Endothelial cell of umbilical vein (primary cell): Measurements from ENCODE around the gene VSIG1. TPM values are rescaled to one million over a fixed set of nuclear protein-coding genes. Genes with fewer than 3 reads are reported as not detected.

Source experiments
- BruUV-seq: library from RNA; stranded (reverse); fragments of 400-500 nt; replicated peaks from 2 replicates; lab custom pipeline; 2021; lab: Mats Ljungman, UMichigan
- CTCF ChIA-PET: fragments of 300-600, 350-600 bp; sonication (Branson Sonifier 250); formaldehyde crosslinking; loops from one replicate; lab custom pipeline; 2021; ENCODE audit warnings: antibody characterized with exemption, inconsistent platforms; lab: Charles Lee
- POLR2A ChIA-PET: fragments of 300-600, 350-600 bp; sonication (Branson Sonifier 250); formaldehyde crosslinking; loops from one replicate; lab custom pipeline; 2021; ENCODE audit warnings: antibody characterized with exemption, inconsistent platforms; lab: Charles Lee
- DNase-seq: peaks from one replicate; pipeline ENCODE4 v3.0.0-alpha.2; 2011; ENCODE audit warnings: low read depth, low spot score
- FAIRE-seq: peaks from 2 replicates; lab custom pipeline; 2011; peaks lifted over from hg19 to GRCh38; lab: Jason Lieb, UNC
- H2AFZ ChIP-seq: 2 replicates; pipeline ENCODE4 v1.6.0; 2012; ENCODE audit warnings: low read depth, low read length, control low read depth, inconsistent platforms
- H3K27ac ChIP-seq: 2 replicates; pipeline ENCODE4 v1.5.1; 2011; ENCODE audit warnings: low read depth, mild to moderate bottlenecking, control low read depth, low read length, moderate library complexity; ENCODE audit not compliant: insufficient read depth
- H3K27me3 ChIP-seq, 2 experiments: 2 replicates each; pipeline versions ENCODE4 v1.6.0 to v1.6.1; 2011; ENCODE audit warnings: low read length in 2 of 2, mixed read lengths in 1 of 2; ENCODE audit not compliant: control insufficient read depth in 2 of 2, insufficient read depth in 2 of 2
- H3K36me3 ChIP-seq, 2 experiments: 2 replicates in 1 of 2; 3 replicates in 1 of 2; pipeline ENCODE4 v1.5.1; 2011; ENCODE audit warnings: low read length in 2 of 2, mild to moderate bottlenecking in 1 of 2, moderate library complexity in 1 of 2; ENCODE audit not compliant: control insufficient read depth in 2 of 2, insufficient read depth in 2 of 2; ENCODE audit errors: extremely low read depth in 1 of 2
- H3K4me1 ChIP-seq: 3 replicates; pipeline ENCODE4 v1.5.1; 2011; ENCODE audit warnings: mild to moderate bottlenecking, low read length; ENCODE audit not compliant: control insufficient read depth, insufficient read depth; ENCODE audit errors: extremely low read depth
- H3K4me2 ChIP-seq: 2 replicates; pipeline ENCODE4 v1.6.1; 2011; ENCODE audit warnings: low read length, control low read depth, mixed read lengths; ENCODE audit not compliant: insufficient read depth
- H3K4me3 ChIP-seq, 3 experiments: fragments of 200-600 bp in 1 of 3; sonication (generic), shearing (Covaris generic) in 1 of 3; replicated peaks in 1 of 3; 2 replicates each; pipeline ENCODE4 v1.5.1; 2011 to 2016; ENCODE audit warnings: control low read depth in 3 of 3, low read length in 3 of 3, mild to moderate bottlenecking in 2 of 3, inconsistent platforms in 1 of 3, low read depth in 1 of 3, moderate library complexity in 1 of 3; ENCODE audit not compliant: insufficient read depth in 1 of 3
- H3K79me2 ChIP-seq: 2 replicates; pipeline ENCODE4 v1.6.0; 2012; ENCODE audit warnings: low read length, inconsistent platforms; ENCODE audit not compliant: control insufficient read depth, insufficient read depth
- H3K9ac ChIP-seq: replicated peaks from 2 replicates; pipeline ENCODE3; 2011; ENCODE audit warnings: low read length, control low read depth; ENCODE audit not compliant: insufficient read depth; ENCODE audit errors: extremely low read depth
- H3K9me1 ChIP-seq: replicated peaks from 3 replicates; pipeline ENCODE4 v1.6.0; 2011; ENCODE audit warnings: mild to moderate bottlenecking, low read length; ENCODE audit not compliant: control insufficient read depth, insufficient read depth; ENCODE audit errors: extremely low read depth
- H3K9me3 ChIP-seq: replicated peaks from 2 replicates; pipeline ENCODE4 v1.5.1; 2012; ENCODE audit warnings: low read length, inconsistent platforms; ENCODE audit not compliant: control insufficient read depth, insufficient read depth
- H4K20me1 ChIP-seq: replicated peaks from 2 replicates; pipeline ENCODE3; 2011; ENCODE audit warnings: mild to moderate bottlenecking, low read length; ENCODE audit not compliant: control insufficient read depth, insufficient read depth; ENCODE audit errors: extremely low read depth
- EZH2 ChIP-seq: IDR thresholded peaks from 2 replicates; pipeline ENCODE4 v1.6.1; 2012; ENCODE audit warnings: borderline replicate concordance, low read depth, mild to moderate bottlenecking, moderate library complexity, low read length, inconsistent platforms; ENCODE audit not compliant: severe bottlenecking
- FOS ChIP-seq: IDR thresholded peaks from 2 replicates; pipeline ENCODE4 v1.6.1; 2011; ENCODE audit warnings: mild to moderate bottlenecking, low read length, moderate library complexity, borderline replicate concordance; ENCODE audit not compliant: insufficient read depth
- GATA2 ChIP-seq: IDR thresholded peaks from 2 replicates; pipeline ENCODE4 v1.7.0; 2011; ENCODE audit warnings: low read depth, mild to moderate bottlenecking, moderate library complexity, mixed read lengths, low read length; ENCODE audit not compliant: insufficient read length, insufficient read depth
- JUN ChIP-seq: IDR thresholded peaks from 2 replicates; pipeline ENCODE4 v1.6.1; 2011; ENCODE audit warnings: borderline replicate concordance, low read depth; ENCODE audit not compliant: insufficient read length, insufficient read depth
- MYC ChIP-seq: IDR thresholded peaks from one replicate; pipeline ENCODE4 v1.6.1; 2011; ENCODE audit warnings: mild to moderate bottlenecking, low read depth, low read length
- POLR2A ChIP-seq: IDR thresholded peaks from 2 replicates; pipeline ENCODE4 v1.6.1; 2012; ENCODE audit warnings: low read depth, mild to moderate bottlenecking, control low read depth, low read length
- POLR2AphosphoS5 ChIP-seq: IDR thresholded peaks from 2 replicates; pipeline ENCODE4 v1.6.1; 2012; ENCODE audit warnings: low read depth, mild to moderate bottlenecking, control low read depth, low read length, moderate library complexity; ENCODE audit not compliant: insufficient read depth
- dilution Hi-C: fragments of 300-500 bp; cut with MboI; formaldehyde crosslinking; loops from one replicate; pipeline ENCODE4 v1.15.0; 2019; ENCODE audit warnings: low sequenced_read_pairs; ENCODE audit not compliant: extremely low pct_ligation_motif_present
- intact Hi-C: fragments of 100-400 bp; cut with micrococcal nuclease; formaldehyde crosslinking; loops from one replicate; pipeline ENCODE4 v1.10.0; 2022
- polyA plus RNA-seq, 4 experiments: library from polyadenylated mRNA; depleted of rRNA in 3 of 4; stranded (reverse) in 3 of 4; unstranded in 1 of 4; fragments of >200 nt; gene quantifications; 2 replicates each; pipeline versions ENCODE4 v1.2.1 to v1.2.3, GENCODE V29; 2011 to 2012; ENCODE audit warnings: missing spikeins in 1 of 4
- total RNA-seq: library from RNA; stranded (reverse); gene quantifications from 2 replicates; pipeline ENCODE4 v1.2.3, GENCODE V29; 2021
- TF ChIP-seq, protein P1 (sequence below): IDR thresholded peaks from 2 replicates; pipeline ENCODE4 v1.6.1; 2011; ENCODE audit not compliant: insufficient read depth, insufficient read length
- TF ChIP-seq, protein P2 (sequence below), 2 donors: IDR thresholded peaks; 1 replicate in 1 of 2; 2 replicates in 1 of 2; pipeline ENCODE4 v1.5.1; 2011; ENCODE audit warnings: low read length in 2 of 2, mild to moderate bottlenecking in 2 of 2, moderate library complexity in 2 of 2, control low read depth in 1 of 2, inconsistent platforms in 1 of 2, low read depth in 1 of 2; ENCODE audit not compliant: insufficient read depth in 1 of 2; ENCODE audit errors: extremely low read depth in 1 of 2

Gene VSIG1
- total and polyA plus RNA-seq, 2 donors (not counting 3 experiments of a cell fraction or from before 2014, with no cell fraction given): 1.5 to 2.1 TPM

- Histone ChIP-seq H3K79me2 (peaks cover 30% of the 10 kb centered on the region), H3K9me1 (no peaks in the 10 kb centered on the region), H3K36me3 (no peaks in the 10 kb centered on the region), H3K4me3 (no peak overlapping the region), H3K27ac (no peak overlapping the region), H4K20me1 (no peaks in the 10 kb centered on the region), H3K4me1 (peaks cover 10% of the 10 kb centered on the region), H3K9me3 (no peaks in the 10 kb centered on the region), H3K27me3 (no peaks in the 10 kb centered on the region), H2AFZ (no peak overlapping the region), H3K4me2 (no peak overlapping the region), H3K9ac (no peak overlapping the region)
- TF ChIP-seq GATA2: no peak
- no peak for TF ChIP-seq JUN
- TF ChIP-seq EZH2: no peak
- TF ChIP-seq, protein P1, sequence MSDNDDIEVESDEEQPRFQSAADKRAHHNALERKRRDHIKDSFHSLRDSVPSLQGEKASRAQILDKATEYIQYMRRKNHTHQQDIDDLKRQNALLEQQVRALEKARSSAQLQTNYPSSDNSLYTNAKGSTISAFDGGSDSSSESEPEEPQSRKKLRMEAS: no peak
- TF ChIP-seq POLR2A: no peak
- no peak for TF ChIP-seq MYC
- TF ChIP-seq FOS: no peak
- TF ChIP-seq, protein P2, sequence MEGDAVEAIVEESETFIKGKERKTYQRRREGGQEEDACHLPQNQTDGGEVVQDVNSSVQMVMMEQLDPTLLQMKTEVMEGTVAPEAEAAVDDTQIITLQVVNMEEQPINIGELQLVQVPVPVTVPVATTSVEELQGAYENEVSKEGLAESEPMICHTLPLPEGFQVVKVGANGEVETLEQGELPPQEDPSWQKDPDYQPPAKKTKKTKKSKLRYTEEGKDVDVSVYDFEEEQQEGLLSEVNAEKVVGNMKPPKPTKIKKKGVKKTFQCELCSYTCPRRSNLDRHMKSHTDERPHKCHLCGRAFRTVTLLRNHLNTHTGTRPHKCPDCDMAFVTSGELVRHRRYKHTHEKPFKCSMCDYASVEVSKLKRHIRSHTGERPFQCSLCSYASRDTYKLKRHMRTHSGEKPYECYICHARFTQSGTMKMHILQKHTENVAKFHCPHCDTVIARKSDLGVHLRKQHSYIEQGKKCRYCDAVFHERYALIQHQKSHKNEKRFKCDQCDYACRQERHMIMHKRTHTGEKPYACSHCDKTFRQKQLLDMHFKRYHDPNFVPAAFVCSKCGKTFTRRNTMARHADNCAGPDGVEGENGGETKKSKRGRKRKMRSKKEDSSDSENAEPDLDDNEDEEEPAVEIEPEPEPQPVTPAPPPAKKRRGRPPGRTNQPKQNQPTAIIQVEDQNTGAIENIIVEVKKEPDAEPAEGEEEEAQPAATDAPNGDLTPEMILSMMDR (IDR thresholded peaks at IDR 0.05; ENCODE audit: extremely low read depth in 1 of 2, insufficient read depth in 1 of 2, low read depth in 1 of 2, low read length in 2 of 2): no peak
- no peak for TF ChIP-seq POLR2AphosphoS5
- ChIA-PET CTCF (no interaction called here), POLR2A (no interaction called here)
- intact Hi-C loops (no loop called here), dilution Hi-C loops (no loop called here)
- no peak for DNase-seq
- BruUV-seq: no TSS peak
- FAIRE-seq: no peak
Observed at GRCh38 chrX:108114541-108114940, 69.7 kb downstream of the VSIG1 start.
